Measurements from ENCODE around the gene LRSAM1.

DNA sequence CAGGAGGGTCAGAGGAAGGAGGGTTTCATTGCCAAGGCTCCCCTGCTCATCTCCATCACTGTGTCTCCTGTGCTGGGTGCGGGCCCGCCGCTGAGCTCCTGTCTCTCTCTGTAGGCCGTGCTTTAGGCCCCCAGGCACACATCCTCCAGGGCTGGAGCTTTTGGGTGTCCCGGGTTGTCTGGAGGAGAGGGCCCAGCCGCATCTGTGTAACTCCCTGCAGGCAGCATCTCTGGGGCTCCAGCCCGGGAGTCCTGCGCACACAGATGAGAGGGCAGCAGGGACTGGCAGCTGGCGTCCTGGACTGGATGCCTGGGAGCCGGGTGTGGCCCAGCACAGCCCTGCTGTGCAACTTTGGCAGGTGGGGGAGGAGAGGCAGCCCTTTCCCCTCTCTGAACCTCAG, 40.2 kb downstream of the LRSAM1 start:
- TF ChIP-seq, protein P1, sequence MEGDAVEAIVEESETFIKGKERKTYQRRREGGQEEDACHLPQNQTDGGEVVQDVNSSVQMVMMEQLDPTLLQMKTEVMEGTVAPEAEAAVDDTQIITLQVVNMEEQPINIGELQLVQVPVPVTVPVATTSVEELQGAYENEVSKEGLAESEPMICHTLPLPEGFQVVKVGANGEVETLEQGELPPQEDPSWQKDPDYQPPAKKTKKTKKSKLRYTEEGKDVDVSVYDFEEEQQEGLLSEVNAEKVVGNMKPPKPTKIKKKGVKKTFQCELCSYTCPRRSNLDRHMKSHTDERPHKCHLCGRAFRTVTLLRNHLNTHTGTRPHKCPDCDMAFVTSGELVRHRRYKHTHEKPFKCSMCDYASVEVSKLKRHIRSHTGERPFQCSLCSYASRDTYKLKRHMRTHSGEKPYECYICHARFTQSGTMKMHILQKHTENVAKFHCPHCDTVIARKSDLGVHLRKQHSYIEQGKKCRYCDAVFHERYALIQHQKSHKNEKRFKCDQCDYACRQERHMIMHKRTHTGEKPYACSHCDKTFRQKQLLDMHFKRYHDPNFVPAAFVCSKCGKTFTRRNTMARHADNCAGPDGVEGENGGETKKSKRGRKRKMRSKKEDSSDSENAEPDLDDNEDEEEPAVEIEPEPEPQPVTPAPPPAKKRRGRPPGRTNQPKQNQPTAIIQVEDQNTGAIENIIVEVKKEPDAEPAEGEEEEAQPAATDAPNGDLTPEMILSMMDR (IDR thresholded peaks at IDR 0.05) = no peak
- TF ChIP-seq EP300 (IDR thresholded peaks at IDR 0.05) = no peak

Data from gastroesophageal sphincter (tissue), 3 donors.